T-helper 1 cell treated with Interleukin-12 subunit alpha and Interleukin-12 subunit beta and Interleukin-4 antibody, amounts not matched to agents 30 μg/mL and 1 μg/mL, for 36 hours (primary cell): ENCODE results near the gene NEK9.
"Not testable (repeated sequence)": the region's sequence is repeated elsewhere in the genome, so short reads cannot be mapped to it uniquely, and the experiment has no call there.

Experiments
- H3K27ac Mint-ChIP-seq: one replicate; pipeline ENCODE4 v1.8.0; 2021; ENCODE audit warnings: mild to moderate bottlenecking, mixed read lengths
- H3K27me3 Mint-ChIP-seq: one replicate; pipeline ENCODE4 v1.8.0; 2021; ENCODE audit warnings: low read depth, mixed read lengths
- H3K36me3 Mint-ChIP-seq: one replicate; pipeline ENCODE4 v1.8.0; 2021; ENCODE audit warnings: low read depth, mixed read lengths
- H3K4me1 Mint-ChIP-seq: one replicate; pipeline ENCODE4 v1.8.0; 2021; ENCODE audit warnings: low read depth, mixed read lengths
- H3K4me3 Mint-ChIP-seq: one replicate; pipeline ENCODE4 v1.8.0; 2021; ENCODE audit warnings: mild to moderate bottlenecking, moderate library complexity, mixed read lengths
- H3K9me3 Mint-ChIP-seq: one replicate; pipeline ENCODE4 v1.8.0; 2021; ENCODE audit warnings: mixed read lengths

The NEK9 gene

DNA sequence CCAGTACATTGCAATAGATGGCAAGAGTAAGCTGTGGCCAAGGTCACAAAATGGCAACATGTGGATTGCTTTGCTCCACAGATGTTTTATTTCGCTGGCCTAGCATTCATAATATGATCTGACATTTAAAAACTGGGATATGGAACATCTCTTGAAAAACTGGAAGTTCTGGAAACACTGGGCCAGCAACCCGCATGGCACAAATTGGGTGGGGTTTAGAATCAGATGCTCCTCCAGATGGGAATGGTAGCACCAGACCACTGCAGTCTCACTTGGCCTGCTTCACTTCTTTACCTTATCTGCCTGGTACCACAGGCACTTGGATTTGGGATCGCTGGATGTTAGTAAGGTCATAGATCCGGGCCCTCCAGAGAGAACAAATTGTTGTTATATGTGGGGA lies 47.3 kb downstream of the NEK9 start:
- no peaks in the 10 kb centered on the region for H3K27me3 Mint-ChIP-seq
- H3K36me3 Mint-ChIP-seq: peaks cover 16% of the 10 kb centered on the region
- no peak overlapping the region for H3K4me3 Mint-ChIP-seq
- no peaks in the 10 kb centered on the region for H3K9me3 Mint-ChIP-seq
- H3K4me1 Mint-ChIP-seq: peaks cover 2% of the 10 kb centered on the region
- H3K27ac Mint-ChIP-seq: no peak overlapping the region

DNA sequence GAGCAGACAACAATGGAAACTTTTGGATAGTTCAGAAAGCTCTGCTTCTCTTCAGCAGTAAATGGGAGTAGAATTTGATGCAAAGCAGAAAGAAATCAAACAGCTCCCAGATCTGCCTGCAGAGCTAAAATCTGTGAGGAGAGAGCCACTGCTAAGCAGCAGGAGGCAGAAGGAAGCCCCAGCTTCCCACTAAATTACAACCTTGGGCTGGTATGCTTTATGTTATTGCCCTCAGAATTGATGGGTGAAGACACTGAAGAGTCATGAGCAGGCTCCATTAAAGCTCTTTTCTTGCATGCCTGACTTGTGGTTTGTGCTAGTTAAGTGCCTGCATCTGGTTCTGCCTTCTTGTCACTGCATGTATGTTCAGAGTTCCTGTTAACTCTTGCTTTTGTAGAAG lies 49.1 kb downstream of the NEK9 start:
- Mint-ChIP-seq H3K4me3 (no peak overlapping the region), H3K36me3 (peaks cover 7% of the 10 kb centered on the region), H3K4me1 (peaks cover 2% of the 10 kb centered on the region), H3K27me3 (no peaks in the 10 kb centered on the region), H3K9me3 (no peaks in the 10 kb centered on the region), H3K27ac (no peak overlapping the region)

DNA sequence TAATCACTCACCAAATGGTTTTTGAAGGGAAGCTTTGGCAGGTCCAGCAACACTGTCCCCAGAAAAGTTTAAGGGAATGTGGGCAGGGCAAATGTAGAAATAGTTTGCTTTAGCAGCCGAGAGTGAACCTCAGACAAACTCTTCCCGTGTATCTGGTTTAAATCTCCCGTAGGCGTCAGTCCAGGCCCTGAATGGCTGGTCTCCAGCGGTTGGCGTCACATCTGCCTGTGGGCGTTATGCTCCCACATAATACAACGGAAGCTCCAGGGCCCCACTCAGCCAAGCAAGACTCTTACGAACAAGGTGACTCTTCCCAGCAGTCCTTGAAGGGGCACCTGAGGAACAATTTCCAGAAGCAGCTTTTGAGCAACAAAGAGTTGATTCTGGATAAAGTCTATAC lies 56.5 kb downstream of the NEK9 start:
- peak overlapping the region; percentile 19 for H3K4me3 Mint-ChIP-seq
- no peaks in the 10 kb centered on the region for H3K36me3 Mint-ChIP-seq
- peaks cover 4% of the 10 kb centered on the region for H3K27me3 Mint-ChIP-seq
- peaks cover 4% of the 10 kb centered on the region for H3K4me1 Mint-ChIP-seq
- H3K9me3 Mint-ChIP-seq: no peaks in the 10 kb centered on the region
- H3K27ac Mint-ChIP-seq: no peak overlapping the region

DNA sequence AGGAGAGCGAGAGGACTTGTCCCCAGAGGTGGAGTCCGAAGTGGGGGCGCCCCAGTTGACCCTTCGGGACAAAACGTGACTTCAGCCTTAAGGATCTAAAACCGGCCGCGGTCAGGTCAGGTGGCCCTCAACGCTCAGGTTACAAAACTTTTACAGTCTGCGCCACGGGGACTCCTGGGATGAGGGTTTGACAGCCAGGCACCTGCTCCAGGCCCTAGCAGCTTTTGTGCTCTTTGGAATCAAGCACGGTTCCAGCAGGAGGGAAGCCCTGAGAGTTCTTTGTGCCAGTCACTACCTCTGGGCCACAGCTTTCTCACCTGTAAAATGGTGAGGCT lies 57.1 kb downstream of the NEK9 start:
- Mint-ChIP-seq H3K4me3 (no peak overlapping the region), H3K27ac (peak overlapping the region; percentile 37)

DNA sequence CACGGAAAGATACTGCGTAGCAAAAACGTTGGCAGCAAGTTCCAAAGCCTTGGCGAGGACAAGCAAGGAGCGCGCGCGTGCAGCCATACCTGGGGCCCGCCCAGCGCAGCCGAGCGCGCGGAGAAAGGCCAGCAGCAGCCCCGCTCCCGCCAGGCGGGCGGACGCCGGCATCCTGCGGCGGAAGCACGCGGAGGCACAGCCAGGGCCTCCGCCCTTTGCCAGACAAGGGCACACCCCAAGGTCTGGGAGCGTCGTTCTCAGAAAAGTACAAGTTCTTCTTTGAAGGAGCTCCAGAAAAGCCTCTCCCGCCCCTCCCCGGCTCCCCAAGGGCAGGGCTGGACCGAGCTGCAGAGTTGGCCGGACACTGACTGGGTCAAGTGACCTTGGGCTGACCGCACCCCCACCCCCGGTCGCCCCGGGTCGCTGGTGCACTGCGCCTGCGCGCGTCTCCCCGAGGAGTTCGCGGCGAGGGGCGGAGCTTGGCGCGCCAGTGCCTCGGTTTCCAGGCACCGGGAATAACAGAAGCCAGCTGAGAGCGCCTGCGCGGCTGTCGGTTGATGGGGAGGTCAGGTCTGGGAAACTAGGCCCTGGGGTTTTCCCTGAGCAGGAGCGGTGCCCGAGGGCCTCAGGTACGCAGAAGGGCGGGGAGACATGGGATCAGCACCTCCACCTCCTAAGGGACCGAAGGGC lies 57.6 kb downstream of the NEK9 start, which contains the start of gene ZC2HC1C:
Gene ZC2HC1C, plus strand, starts transcription at position 521 of the 690 bp plus-strand sequence. CDS start 933 bp downstream, outside the sequence.
- no peaks in the 10 kb centered on the region for H3K36me3 Mint-ChIP-seq
- H3K4me3 Mint-ChIP-seq: peak within 1 kb of the TSS; percentile 19
- H3K27me3 Mint-ChIP-seq: peaks cover 4% of the 10 kb centered on the region
- no peaks in the 10 kb centered on the region for H3K9me3 Mint-ChIP-seq
- H3K27ac Mint-ChIP-seq: peak within 1 kb of the TSS; percentile 37
- peaks cover 4% of the 10 kb centered on the region for H3K4me1 Mint-ChIP-seq

More for the DNA sequence above, 57.1 kb downstream of the NEK9 start:
- H3K9me3 Mint-ChIP-seq: no peaks in the 10 kb centered on the region
- H3K4me1 Mint-ChIP-seq: peaks cover 4% of the 10 kb centered on the region
- H3K27me3 Mint-ChIP-seq: peaks cover 4% of the 10 kb centered on the region
- no peaks in the 10 kb centered on the region for H3K36me3 Mint-ChIP-seq

DNA sequence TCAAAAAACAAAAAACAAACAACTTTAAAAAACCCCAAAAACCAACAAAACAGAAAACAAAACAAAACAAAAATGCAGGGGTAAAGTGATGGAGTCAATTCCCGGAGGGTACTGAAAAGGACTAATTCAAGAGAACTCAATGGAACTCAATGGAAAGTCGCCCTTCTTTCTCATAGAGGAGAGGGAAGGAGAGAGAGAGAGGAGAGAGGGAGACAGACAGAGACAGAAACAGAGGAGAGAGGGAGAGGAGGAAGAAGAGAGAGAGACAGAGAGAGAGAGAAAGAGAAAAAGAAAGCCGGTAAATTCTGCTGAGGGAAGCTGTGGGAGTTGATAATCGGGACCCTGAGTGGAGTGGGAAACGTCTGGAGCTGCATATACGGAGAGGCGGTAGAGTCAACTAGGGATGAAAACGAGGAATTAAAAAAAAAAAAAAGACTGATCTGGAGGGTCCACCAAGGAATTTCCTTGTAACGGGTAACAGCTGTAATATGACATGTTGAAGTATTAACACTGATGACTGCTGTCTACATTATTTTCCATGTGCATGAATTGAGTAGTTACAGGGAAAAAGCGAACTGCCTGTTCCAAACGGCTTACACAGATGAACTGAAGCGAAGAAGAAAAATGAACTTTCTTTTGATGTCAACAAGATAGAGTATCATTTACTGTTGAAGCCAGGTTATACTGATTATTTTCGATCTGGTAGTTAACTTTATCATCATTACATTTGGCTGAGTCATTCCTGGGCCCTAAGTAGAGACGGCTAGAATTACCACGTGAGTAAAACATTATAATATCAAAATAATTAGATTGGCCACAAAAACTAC lies 58.3 kb downstream of the NEK9 start:
- H3K27ac Mint-ChIP-seq: no peak overlapping the region
- peaks cover 7% of the 10 kb centered on the region for H3K4me1 Mint-ChIP-seq
- H3K27me3 Mint-ChIP-seq: peaks cover 4% of the 10 kb centered on the region
- H3K9me3 Mint-ChIP-seq: no peaks in the 10 kb centered on the region
- H3K4me3 Mint-ChIP-seq: no peak overlapping the region
- peaks cover 1% of the 10 kb centered on the region for H3K36me3 Mint-ChIP-seq

DNA sequence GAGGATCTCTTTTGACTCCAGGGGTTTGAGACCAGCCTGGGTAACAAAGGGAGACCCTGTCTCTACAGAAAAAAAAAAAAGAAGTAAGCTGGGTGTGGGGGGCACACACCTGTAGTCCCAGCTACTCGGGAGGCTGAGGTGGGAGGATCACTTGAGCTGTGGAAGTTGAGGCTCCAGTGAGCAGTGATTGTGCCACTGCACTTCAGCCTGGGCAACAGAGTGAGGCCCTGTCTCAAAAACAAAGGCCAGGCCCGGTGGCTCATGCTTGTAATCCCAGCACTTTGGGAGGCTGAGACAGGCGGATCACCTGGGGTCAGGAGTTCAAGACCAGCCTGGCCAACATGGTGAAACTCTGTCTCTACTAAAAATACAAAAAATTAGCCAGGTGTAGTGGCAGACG lies 59.1 kb downstream of the NEK9 start:
- H3K27me3 Mint-ChIP-seq, H3K36me3 Mint-ChIP-seq, H3K4me3 Mint-ChIP-seq, H3K27ac Mint-ChIP-seq, H3K9me3 Mint-ChIP-seq: not testable (repeated sequence)
- peaks cover 14% of the 10 kb centered on the region for H3K4me1 Mint-ChIP-seq

DNA sequence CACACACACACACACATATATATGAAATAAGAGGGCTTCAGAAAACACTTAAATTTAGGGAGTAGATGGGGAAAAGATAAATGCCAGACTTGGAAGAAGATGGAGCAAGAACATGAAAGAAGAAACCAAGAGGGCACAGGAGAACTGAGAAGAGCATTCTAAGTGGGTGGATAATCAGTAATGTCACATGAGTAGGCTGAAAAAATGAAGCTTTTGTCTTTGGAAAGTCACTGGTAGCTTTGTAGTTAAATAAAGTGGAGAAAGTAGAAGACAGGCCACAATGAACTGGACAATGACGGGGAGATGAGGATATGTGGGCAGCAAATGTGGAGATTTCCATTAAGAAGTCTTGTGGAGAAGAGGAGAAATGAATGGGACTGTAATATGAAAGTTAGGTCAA lies 59.6 kb downstream of the NEK9 start:
- H3K4me3 Mint-ChIP-seq: no peak overlapping the region
- no peaks in the 10 kb centered on the region for H3K9me3 Mint-ChIP-seq
- peaks cover 16% of the 10 kb centered on the region for H3K4me1 Mint-ChIP-seq
- peaks cover 4% of the 10 kb centered on the region for H3K27me3 Mint-ChIP-seq
- no peak overlapping the region for H3K27ac Mint-ChIP-seq
- H3K36me3 Mint-ChIP-seq: peaks cover 1% of the 10 kb centered on the region

DNA sequence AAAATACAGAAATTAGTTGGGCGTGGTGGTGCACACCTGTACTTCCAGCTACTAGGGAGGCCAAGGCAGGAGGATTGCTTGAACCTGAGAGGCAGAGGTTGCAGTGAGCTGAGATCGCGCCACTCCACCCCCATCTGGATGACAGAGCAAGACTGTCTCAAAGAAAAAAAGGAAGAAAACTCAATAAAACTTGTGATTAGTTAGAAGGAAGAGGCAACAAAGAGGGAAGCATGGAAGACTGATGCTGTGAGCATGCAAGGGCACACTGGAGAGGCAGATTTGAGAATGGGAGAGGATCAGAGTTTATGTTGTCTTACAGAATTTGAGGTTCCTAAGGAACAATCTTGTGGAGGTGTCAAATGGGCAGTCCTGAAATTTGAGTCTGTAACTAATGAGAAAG lies 60.2 kb downstream of the NEK9 start:
- Mint-ChIP-seq H3K9me3 (no peaks in the 10 kb centered on the region), H3K27me3 (peaks cover 4% of the 10 kb centered on the region), H3K36me3 (peaks cover 2% of the 10 kb centered on the region), H3K4me3 (no peak overlapping the region), H3K27ac (no peak overlapping the region), H3K4me1 (peaks cover 16% of the 10 kb centered on the region)

DNA sequence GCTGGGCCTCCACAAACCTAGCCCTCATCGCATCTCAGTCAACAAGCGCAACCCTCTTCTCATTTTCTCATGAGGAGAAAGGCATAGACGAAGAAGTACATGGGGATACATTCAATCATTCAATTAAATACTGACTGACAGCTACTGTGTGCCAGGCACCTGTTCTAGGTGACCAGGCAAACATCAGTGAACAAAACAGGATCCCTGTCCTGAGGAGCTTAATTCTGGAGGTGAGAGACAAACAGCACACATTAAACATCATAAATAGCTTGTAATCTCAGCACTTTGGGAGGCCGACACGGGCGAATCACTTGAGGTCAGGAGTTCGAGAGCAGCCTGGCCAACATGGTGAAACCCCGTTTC lies 62.7 kb downstream of the NEK9 start:
- peaks cover 21% of the 10 kb centered on the region for H3K4me1 Mint-ChIP-seq
- no peaks in the 10 kb centered on the region for H3K27me3 Mint-ChIP-seq
- H3K27ac Mint-ChIP-seq: peak overlapping the region; percentile 94
- peaks cover 21% of the 10 kb centered on the region for H3K36me3 Mint-ChIP-seq
- H3K4me3 Mint-ChIP-seq: peak overlapping the region; percentile 99
- H3K9me3 Mint-ChIP-seq: no peaks in the 10 kb centered on the region

DNA sequence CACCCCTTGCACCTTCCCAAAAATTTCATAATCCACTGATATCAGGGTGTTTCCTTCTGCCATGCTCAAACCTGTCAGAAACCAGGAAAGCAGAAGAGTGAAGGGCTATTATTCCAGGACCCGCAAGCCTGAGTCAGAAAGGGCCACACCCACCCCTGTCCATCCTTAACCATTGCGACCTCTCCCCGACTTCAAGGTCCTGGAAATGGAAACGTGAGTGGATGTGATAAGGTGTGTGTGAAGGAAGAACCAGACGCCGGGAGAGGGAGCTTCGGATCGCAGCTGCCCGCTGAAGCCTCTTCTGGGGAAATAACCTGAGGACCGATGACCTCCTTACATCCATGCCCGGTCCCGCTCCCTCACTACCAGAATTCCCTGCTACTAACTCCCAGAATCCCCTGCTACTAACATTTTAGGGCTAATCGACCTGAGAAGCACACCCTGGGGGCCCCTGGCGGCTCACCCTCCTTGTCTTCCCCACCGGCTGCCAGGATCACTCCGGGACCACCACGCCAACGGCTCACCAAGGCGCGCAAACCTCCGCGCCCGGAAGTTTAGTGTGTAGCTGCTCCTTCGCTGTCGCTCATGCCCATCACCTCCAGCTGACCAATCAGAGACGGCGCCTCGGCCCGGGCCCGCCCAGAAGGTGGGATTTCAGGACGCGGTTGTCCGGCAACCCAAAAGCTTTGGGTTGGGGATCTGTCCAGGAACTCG lies 63.2 kb downstream of the NEK9 start, which contains the start of gene ACYP1:
Gene ACYP1, minus strand, starts transcription at position 534 of the 714 bp plus-strand sequence. Its CDS starts 471 bp downstream, at position 63.
- Mint-ChIP-seq H3K4me3 (peak within 1 kb of the TSS; percentile 99), H3K27ac (peak within 1 kb of the TSS; percentile 94), H3K27me3 (no peaks in the 10 kb centered on the region), H3K9me3 (no peaks in the 10 kb centered on the region), H3K36me3 (peaks cover 22% of the 10 kb centered on the region), H3K4me1 (peaks cover 21% of the 10 kb centered on the region)

DNA sequence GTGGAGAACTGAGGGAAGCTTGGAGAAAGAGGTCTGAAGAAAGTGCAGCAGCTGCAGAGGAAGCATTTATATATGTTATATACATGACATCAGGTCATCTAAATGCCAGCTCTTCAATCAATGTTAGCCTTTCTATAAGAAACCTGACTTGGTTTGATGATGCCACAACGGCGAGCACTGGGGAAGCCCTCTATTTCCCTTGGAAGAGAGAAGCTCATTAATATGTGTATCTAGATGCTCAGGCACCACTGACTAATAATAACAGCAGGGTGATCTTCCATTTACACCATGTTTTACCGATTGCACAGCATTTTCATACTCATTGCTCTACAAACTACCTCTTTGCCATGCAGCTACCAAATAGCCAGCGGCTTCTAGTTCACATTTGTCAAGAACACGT lies 63.8 kb downstream of the NEK9 start:
- H3K27ac Mint-ChIP-seq: peak overlapping the region; percentile 94
- peaks cover 24% of the 10 kb centered on the region for H3K36me3 Mint-ChIP-seq
- no peaks in the 10 kb centered on the region for H3K27me3 Mint-ChIP-seq
- H3K9me3 Mint-ChIP-seq: no peaks in the 10 kb centered on the region
- H3K4me1 Mint-ChIP-seq: peaks cover 21% of the 10 kb centered on the region
- H3K4me3 Mint-ChIP-seq: peak overlapping the region; percentile 99

DNA sequence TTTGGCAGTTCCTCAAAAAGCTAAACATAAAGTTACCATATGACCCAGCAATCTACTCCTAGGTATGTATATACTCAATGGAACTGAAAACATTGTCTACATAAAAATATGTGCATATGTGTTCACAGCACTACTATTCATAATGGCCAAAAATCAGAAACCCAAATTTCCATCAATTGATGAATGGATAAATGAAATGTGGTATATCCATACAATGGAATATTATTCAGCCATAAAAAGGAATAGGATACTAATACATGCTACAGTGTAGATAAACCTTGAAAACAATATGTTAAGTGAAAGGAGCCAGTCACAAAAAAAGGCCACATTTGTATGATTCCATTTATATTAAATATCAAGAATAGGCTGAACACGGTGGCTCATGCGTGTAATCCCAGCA lies 66.4 kb downstream of the NEK9 start:
- Mint-ChIP-seq H3K9me3 (no peaks in the 10 kb centered on the region), H3K4me1 (peaks cover 22% of the 10 kb centered on the region), H3K36me3 (peaks cover 35% of the 10 kb centered on the region), H3K27ac (no peak overlapping the region), H3K4me3 (no peak overlapping the region), H3K27me3 (no peaks in the 10 kb centered on the region)

DNA sequence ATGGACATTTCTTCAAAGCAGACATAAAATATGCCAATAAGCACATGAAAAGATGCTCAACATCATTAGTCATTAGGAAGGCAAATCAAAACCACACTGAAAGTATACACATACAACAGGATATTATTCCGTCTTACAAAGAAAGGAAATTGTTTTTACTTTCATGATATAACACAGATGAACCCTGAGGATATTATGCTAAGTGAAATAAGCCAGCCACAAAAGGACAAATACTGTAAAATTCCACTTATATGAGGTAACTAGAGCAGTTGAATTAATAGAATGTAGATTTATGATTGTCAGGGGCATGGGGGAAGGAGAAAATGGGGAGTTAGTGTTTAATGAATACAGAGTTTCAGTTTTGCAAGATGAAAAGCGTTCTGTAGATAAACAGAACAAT lies 67.2 kb downstream of the NEK9 start:
- H3K36me3 Mint-ChIP-seq: peaks cover 36% of the 10 kb centered on the region
- H3K4me1 Mint-ChIP-seq: peaks cover 22% of the 10 kb centered on the region
- H3K27ac Mint-ChIP-seq: no peak overlapping the region
- no peaks in the 10 kb centered on the region for H3K9me3 Mint-ChIP-seq
- no peak overlapping the region for H3K4me3 Mint-ChIP-seq
- H3K27me3 Mint-ChIP-seq: no peaks in the 10 kb centered on the region
